Hypothalamus (tissue), 51 donors: Measurements from ENCODE around the gene USP53.
"Not testable (repeated sequence)": the region's sequence is repeated elsewhere in the genome, so short reads cannot be mapped to it uniquely, and the experiment has no call there.

Experiments used
- DNase-seq, 51 donors: peaks; one replicate each; lab custom pipeline; 2025; lab: John Stamatoyannopoulos, UW

Gene USP53

DNA sequence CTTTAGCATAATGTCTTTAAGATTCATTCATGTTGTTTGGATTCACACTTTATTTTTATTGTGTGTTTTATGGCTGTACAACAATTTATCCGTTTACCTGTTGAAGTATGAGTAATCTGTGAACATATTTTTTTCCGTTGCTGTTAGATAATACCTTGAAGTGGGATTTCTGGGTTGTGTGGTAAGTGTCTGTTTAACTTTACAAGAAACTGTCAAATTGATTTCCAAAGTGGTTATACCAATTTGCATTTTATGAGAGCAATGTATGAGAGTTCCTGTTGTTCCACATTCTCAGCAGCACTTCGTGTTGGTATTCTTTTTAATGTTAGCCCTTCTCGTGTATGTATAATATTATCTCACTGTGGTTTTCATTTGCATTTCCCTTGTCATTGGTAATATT lies 53.6 kb downstream of the USP53 start:
- DNase-seq = no peak

DNA sequence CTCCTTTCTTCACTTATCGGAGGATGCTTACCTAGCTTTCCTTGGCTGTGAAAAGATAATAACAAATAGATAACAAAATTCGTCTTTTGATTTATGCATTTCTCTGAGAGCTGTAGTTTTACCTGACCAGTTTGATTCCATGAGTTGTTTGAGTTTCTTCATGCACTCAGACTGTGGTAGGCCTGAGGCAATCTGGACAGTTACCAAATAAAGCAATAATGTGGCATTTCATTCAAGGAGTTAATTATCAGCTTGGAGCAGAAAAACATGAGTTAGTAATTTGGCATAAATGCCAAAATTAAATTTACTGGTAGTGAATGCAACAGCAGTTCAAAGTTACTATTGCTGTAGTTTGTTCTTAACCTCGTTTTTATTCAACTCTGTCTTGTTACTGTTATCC lies 56.0 kb downstream of the USP53 start:
- DNase-seq = no peak

DNA sequence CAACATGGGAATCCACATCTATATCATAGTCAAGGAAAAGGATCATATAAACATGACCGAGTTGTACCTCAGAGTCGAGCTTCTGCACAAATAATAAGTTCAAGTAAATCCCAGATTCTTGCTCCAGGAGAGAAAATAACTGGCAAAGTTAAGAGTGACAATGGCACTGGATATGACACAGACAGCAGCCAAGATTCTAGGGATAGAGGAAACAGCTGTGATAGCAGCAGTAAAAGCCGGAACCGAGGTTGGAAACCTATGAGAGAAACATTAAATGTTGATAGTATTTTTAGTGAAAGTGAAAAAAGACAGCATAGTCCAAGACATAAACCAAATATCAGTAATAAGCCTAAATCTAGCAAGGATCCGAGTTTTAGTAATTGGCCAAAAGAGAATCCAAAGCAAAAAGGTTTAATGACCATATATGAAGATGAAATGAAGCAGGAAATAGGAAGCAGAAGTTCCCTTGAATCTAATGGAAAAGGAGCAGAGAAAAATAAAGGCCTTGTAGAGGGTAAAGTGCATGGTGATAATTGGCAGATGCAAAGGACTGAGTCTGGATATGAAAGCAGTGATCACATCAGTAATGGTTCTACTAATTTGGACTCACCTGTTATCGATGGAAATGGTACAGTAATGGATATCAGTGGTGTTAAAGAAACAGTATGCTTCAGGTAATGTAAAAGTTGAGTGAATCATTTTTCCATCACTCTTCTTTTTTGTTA lies 59.0 kb downstream of the USP53 start:
- DNase-seq = no peak

DNA sequence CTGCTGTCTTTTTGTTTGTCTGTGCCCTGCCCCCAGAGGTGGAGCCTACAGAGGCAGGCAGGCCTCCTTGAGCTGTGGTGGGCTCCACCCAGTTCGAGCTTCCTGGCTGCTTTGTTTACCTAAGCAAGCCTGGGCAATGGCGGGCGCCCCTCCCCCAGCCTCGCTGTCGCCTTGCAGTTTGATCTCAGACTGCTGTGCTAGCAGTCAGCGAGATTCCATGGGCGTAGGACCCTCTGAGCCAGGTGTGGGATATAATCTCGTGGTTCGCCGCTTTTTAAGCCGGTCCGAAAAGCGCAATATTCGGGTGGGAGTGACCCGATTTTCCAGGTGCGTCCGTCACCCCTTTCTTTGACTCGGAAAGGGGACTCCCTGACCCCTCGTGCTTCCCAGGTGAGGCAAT lies 67.0 kb downstream of the USP53 start:
- not testable (repeated sequence) for DNase-seq

DNA sequence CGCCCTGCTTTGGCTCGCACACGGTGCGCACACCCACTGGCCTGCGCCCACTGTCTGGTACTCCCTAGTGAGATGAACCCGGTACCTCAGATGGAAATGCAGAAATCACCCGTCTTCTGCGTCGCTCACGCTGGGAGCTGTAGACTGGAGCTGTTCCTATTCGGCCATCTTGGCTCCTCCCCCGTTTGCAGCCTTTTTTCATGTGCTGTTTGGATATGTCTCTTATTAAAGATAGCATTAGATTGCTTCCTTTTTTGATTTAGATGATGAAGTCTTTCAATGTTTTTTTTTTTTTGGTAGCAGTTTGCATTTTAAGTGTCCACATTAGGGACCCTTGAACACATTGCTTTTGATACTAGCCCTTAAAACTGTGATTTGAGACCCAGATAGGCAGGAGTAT lies 67.4 kb downstream of the USP53 start:
- not testable (repeated sequence) for DNase-seq

DNA sequence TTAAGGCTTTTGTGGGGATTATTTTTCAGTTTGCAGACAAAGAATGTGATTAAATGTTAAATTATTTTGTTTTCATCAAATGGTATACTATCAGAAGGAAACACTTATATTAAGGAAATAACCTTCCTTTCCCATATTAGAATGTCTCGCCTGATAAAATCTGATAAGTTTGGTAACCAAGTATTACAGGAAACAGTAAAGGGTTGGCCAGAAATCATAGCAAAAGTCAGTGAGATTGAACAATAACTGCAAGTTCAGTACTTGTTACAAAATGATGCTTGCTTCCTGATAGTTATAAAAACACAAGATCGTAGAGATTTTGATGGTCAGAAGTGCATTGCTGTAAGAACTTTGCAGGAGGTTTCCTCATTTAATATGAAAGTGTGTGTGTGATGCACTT lies 68.9 kb downstream of the USP53 start:
- DNase-seq = no peak

DNA sequence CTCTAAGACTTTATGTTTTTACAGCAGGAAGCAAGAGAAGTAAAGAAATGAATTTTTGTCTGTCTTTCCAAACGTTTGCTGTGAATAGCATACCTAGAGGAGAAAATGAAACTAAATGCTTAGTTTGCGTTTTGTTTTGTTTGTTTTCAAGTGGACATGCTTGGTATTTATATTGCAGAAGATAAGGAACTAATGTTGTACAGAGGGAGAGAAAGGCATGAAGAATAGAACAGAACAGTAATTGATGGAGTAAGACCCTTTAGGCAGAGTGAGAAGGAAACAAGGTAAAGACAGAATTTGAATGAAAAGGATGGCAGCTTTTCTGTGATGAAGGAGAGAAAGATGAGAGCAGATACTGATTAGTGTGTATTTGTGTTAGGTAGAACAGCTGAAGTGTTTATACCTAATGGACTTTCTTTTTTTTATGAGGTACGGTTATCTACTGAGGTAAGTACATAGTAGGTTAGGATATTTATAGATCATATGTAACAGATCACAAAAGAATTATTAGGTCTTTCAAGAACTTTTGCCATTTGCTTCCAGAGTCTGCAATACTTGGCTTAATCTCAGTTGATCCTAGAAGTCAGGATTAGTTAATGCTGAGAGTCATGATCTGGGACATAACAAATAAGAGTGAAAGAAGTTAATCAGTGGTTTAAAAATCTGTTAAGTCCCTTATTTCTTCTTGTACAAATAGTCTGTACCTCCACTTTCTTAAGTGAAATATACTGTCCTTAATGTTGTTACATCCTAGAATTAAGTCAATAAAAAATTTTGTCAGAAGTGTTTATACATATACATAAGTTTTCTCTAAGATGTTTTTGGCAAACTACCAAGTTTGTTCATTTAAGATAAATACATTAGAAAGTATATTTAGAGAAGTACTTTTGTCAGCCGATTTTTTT lies 72.6 kb downstream of the USP53 start:
- no peak for DNase-seq

DNA sequence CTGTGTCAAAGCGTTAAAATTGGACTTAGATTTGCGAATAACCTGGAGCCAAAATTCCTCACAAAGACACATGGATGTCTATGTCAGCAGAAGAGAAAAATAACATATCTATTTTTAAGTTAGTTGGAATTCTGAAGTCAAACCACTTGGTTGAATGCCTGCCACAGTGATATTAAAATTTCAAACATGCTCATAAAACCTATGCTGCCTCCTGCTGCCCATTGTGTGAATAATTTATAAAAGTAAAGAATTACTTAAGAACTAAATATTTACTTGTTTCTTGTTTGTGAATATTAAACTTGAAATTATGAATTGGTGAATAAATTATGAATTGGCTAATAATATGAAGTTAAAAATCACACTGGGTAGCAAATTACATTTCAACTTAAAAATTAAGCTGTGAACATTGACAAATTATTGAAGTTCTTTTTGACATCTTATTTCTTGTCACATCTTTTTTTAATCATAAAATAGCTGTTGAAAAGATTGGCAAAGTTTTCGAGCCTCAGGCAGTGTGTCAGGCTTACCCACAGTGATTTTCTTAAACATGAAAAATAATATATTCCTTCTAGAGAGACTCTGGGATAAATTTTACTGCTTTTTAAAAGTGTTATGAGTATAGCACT lies 74.0 kb downstream of the USP53 start:
- DNase-seq = no peak

DNA sequence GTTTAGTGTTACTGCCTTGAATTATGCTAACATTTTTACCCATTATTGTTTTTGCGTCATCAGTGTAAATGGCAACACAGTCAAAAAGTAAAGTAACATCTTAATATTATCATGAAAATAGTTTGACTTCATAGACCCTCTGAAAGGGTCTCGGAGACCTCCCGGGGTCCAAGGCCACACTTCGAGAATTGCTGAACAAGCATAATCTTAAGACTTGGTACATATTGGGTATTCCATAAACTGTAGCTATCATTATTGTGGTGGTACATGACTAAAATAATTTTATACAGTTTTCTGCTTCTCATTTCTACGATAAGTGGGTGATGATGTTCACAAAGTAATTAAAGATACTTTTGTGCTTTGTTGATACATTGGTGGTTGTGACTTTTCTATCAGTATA lies 76.8 kb downstream of the USP53 start:
- DNase-seq = no peak

DNA sequence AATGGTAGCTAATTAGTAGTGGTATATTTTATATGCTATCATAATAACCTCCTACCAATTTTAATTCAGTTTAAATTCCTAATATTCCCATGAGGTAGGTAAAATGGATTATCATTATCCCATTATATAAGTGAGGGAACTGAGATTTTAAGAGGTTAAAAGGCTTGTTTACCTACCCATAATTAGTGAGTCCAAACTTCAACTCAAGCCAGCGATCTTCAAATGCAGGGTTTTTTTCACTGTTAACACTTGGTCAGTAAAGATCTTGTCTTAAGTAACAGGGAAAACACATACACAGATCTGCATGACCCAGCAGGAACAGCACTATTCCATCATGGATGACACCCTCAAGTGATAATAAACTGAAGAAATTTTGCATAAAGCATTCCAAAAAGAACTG lies 78.1 kb downstream of the USP53 start:
- DNase-seq = no peak

DNA sequence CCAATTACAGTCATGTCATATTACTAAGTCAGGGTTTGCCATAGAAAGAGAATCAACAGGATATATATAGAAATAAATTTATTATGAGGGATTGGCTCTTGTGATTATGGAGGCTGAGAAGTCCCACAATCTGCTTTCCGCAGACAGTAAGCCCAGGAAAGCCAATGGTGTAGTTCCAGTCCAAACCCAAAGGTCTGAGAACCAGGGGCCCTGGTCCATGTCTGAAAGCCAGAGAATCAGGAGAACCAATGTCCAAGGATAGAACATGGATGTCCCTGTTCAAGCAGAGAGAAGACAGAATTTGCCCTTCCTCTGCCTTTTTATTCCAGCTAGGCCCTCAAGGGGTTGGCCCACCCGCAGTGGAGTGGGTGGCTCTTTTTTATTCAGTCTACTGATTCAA lies 83.8 kb downstream of the USP53 start:
- DNase-seq = no peak

DNA sequence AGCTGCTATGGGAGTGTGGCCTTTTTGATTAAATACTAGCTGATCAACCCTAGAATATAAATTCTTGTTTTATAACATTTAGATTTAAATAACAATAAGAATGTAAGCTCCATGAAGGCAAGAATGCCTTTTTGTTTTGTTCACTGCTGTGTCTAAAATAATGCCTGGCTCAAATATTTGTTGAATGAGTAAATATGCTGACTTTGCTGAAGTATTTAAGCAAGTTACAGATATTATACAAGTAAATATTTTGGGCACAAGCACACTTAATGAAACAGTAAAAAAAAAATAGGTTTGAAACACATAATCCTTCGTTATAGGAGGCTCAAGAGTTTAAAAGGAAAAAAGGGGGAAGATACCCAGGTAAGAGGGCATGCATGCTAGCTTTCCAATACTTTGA lies 85.3 kb downstream of the USP53 start:
- DNase-seq = no peak

DNA sequence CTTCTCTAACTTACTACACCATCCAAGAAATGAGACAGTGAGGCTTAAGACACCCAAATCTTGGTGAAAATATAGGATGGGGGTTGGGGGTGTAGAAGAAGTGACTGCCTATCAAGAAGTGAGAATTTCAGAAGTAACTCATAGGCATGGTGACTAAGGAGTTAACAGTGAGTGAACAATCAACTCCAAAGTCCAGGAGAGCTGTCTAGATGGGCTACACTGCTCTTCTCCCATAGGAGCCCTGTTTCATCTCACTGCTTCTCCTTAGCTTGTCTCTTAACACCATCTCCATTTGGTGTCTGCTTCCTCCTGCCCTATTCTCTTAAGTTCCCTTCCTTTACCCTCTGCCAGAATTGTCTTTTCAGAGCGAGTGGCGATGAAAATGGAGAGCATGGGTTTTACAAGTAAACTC lies 86.8 kb downstream of the USP53 start:
- DNase-seq = no peak

DNA sequence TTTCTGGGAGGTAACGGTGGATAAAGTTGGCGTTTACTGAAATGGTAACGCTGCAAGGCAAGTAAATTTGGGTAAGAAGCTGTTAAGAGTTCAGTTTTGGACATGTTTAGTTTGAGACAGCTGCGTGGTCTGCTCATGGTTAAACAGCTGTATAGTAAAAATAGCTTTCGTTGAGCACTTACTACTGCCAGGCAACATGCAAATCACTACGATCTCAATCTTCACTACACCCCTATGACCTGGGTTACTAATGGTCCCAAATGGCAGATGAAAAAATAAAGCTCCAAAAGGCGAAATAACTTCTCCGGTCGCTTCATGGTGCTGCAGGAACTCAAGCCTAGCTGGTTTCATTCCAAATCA lies 87.2 kb downstream of the USP53 start:
- DNase-seq = no peak

DNA sequence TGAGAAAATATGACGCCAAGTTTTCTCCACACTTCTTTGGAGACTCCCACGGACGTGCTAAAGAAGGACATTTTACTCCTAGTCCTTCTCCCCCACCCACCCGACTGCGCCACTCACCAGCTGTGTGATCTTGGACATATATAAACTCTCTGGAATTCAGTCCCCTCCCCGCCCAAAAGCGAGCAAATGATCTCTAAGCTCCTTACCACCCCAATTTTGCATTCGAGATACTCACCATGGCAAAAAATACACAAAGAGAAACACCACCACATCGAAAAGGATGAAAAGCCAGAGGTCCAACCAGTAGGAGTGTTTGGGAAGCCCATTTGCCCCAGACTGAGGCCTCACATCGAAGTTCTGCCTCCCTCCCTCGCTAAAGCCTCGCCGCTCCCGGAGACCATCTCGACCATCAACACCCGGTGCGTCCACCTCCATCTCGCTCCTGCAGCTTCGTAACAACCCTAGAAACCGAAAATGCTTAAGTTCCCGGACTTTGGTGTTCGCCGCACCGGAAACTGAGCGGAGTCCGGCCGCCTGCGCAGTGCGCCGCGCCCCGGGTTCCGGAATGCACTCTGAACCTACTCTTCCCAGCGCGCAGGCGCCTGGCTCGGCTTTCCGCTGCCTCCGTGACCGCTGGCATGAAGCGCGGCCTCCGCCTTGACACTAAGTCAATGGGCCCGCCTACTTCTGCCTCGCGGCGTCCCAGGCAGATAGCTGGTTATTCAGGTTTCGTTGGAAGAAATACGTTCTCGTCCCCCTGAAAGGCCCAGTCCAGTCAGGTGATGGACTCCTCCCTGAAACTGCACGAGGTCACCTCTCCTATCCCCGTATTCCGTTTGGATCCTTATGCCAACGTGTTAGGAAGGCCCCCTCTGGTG lies 87.8 kb downstream of the USP53 start:
- DNase-seq = no peak

DNA sequence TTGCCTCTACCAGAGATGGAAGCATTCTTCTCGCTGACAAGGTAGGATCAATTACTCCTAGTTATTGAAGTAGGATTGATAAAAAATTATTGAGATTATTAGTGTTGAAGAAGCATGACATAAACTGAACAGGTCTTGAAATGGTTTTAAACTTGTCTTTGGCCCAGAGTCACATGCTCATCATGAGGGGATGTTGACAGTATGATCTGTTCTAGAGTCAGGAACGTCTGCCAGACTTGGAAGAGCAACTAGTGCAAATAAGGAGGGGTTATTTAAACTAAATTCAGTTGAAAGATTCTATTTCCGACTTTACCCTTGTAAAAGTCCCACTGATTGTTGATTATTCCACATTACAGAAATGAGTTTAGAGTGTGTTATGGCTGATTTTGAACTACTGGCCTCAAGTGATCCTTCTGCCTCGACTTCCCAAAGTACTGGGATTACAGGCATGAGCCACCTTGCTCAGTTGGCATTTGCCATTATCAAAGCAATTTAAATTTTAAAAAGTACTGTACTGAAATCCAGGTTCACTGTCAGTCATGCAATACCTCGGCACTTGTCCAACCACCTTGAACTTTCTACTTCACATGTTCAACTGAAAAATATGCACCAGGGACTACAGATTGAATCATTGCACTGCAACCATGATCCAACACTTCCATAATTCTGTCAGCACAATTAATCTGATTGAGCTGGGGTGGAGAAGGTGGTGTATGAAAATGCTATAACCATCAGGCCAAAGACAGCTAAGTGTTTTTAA lies 89.7 kb downstream of the USP53 start:
- no peak for DNase-seq

DNA sequence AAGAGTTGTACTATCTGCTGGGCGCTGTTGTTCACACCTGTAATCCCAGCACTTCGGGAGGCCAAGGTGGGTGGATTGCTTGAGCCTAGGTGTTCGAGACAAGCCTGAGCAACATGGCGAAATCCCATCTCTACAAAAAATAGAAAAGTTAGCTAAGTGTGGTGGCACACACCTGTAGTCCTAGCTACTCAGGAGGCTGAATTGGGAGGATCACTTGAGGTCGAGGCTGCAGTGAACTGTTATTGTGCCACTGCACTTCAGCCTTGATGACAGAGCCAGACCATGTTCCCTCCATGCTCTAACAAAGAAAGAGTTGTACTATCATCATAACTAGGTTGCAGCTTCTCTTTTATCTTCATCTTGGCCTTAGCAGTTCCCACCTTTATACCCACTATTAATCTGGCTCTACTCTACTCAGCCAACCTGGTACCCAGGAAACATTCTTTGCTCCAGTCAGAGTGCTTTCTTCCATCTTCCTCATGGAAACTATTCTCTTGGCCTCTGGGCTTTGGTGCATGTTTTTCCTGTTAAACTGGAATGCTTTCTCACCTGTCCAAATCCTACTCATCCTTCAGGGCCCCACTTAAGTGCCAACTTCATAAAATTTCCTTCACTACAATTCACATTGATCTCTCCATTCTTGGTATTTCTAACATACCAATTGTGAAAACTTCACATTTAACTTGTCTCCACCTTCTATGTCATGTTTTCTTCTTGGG lies 91.2 kb downstream of the USP53 start:
- DNase-seq = no peak

DNA sequence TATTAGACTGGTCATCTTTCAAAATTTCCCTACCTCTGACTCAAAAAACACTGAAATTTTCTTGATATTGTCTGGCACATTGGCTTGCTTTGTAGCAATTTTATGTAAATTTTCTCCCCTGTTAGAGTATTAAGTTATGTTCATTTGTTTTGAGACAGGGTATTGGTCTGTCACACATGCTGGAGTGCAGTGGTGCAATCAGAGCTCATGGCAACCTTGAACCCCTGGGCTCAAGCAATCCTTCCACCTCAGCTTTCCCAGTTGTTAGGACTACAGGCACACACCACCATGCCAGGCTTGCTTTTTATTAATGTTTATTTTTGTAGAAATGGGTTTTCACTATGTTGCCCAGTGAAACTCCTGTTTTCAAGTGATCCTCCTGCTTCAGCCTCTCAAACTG lies 91.9 kb downstream of the USP53 start:
- no peak for DNase-seq

DNA sequence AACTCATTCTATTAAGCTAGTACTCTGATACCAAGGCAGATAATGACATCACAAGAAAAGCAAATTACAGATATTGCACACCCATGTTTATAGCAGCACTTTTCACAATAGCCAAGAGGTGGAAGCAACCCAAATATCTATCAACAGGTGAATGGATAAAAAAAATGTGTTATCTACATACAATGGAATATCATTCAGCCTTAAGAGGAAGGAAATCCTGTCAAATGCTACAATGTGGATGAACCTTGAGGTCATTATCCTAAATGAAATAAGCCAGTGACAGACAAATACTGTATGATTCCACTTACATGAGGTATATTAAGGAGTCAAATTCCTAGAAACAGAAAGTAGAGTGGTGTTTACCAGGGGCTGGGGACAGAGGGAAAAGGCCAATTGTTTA lies 95.1 kb downstream of the USP53 start:
- no peak for DNase-seq
